ENCODE measurements around the gene CHRNA10.
"Not testable (repeated sequence)": the region's sequence is repeated elsewhere in the genome, so short reads cannot be mapped to it uniquely, and the experiment has no call there.

Gene CHRNA10

GRCh38 chr11:3665336-3666022, 5.7 kb downstream of the CHRNA10 start:
- DNase-seq = no peak

- DNase-seq = no peak
These were observed 7.1 kb downstream of the CHRNA10 start for GRCh38 chr11:3664032-3664630.

GRCh38 chr11:3662856-3663255, 8.3 kb downstream of the CHRNA10 start:
- no peak for DNase-seq

GRCh38 chr11:3660960-3661359, 10.2 kb downstream of the CHRNA10 start:
- DNase-seq = no peak

GRCh38 chr11:3659595-3660515, 11.3 kb downstream of the CHRNA10 start:
- no peak for DNase-seq

- no peak for DNase-seq
These were observed 12.9 kb downstream of the CHRNA10 start for GRCh38 chr11:3658252-3658651.

- DNase-seq = not testable (repeated sequence)
These were observed 13.9 kb downstream of the CHRNA10 start for GRCh38 chr11:3657331-3657730.

GRCh38 chr11:3655547-3655946, 15.6 kb downstream of the CHRNA10 start:
- DNase-seq = no peak

- DNase-seq = not testable (repeated sequence)
These were observed 18.7 kb downstream of the CHRNA10 start for GRCh38 chr11:3652514-3652913.

- not testable (repeated sequence) for DNase-seq
These were observed 21.8 kb downstream of the CHRNA10 start for GRCh38 chr11:3649374-3649773.

GRCh38 chr11:3648843-3649242, 22.3 kb downstream of the CHRNA10 start:
- DNase-seq = not testable (repeated sequence)

- DNase-seq = no peak
These were observed 25.6 kb downstream of the CHRNA10 start for GRCh38 chr11:3645552-3645951.

- DNase-seq = no peak
These were observed 26.4 kb downstream of the CHRNA10 start, which contains the start of gene ART1 for GRCh38 chr11:3644817-3645235. Gene ART1 (plus strand): TSS chr11:3645128. CDS start chr11:3659214, 14,086 bp downstream.

GRCh38 chr11:3643102-3643546, 28.1 kb downstream of the CHRNA10 start:
- not testable (repeated sequence) for DNase-seq

- peak in 3 of 14 donors; percentile 13 to 28 (median 15) for DNase-seq
These were observed 28.9 kb downstream of the CHRNA10 start for GRCh38 chr11:3642071-3642951.

- DNase-seq = peak in 1 of 14 donors; percentile 3
These were observed 29.5 kb downstream of the CHRNA10 start, which contains the start of gene ART5 for GRCh38 chr11:3641701-3642070. Gene ART5 (minus strand): TSS chr11:3641992. CDS start chr11:3641862, 130 bp downstream.

GRCh38 chr11:3641191-3641590, 30.0 kb downstream of the CHRNA10 start:
- no peak for DNase-seq

GRCh38 chr11:3639841-3640240, 31.3 kb downstream of the CHRNA10 start:
- DNase-seq = no peak

GRCh38 chr11:3638513-3638912, 32.7 kb downstream of the CHRNA10 start:
- no peak for DNase-seq

GRCh38 chr11:3637201-3637600, 34.0 kb downstream of the CHRNA10 start:
- no peak for DNase-seq

GRCh38 chr11:3635641-3636375, 35.4 kb downstream of the CHRNA10 start:
- no peak for DNase-seq

All from C1 segment of cervical spinal cord (tissue), 14 donors.